GM10266 (cell line): ENCODE data around the gene SPOP.

Source experiments
- DNase-seq: peaks from one replicate; pipeline ENCODE4 v3.0.0; 2012; ENCODE audit errors: extremely low spot score
- CTCF ChIP-seq: IDR thresholded peaks from 2 replicates; pipeline ENCODE4 v1.5.1; 2012; ENCODE audit warnings: mild to moderate bottlenecking, low read depth; ENCODE audit not compliant: control insufficient read depth, insufficient read depth; ENCODE audit errors: missing control alignments

Gene SPOP

GRCh38 chr17:49549311-49549605, 128.6 kb downstream of the SPOP start:
- TF ChIP-seq CTCF, result no peak
- no peak for DNase-seq
